GM21528 (cell line): ENCODE data around the gene PCYT2.
A peak's percentile ranks its signal among the peaks of the same experiment; 100 is the strongest.

Experiments used
- ATAC-seq: cut with Tn5 transposase; IDR thresholded peaks from one replicate; pipeline ENCODE4 v1.9.1; 2021; ENCODE audit warnings: mild to moderate bottlenecking, moderate library complexity; ENCODE audit not compliant: unreplicated experiment, low FRiP score

The PCYT2 gene

GRCh38 chr17:81859906-81860755, 51.1 kb downstream of the PCYT2 start, which contains the start of gene P4HB:
Gene P4HB, minus strand, starts transcription at chr17:81860535. Its CDS starts 64 bp downstream, at chr17:81860471.
- peak; percentile 3 for ATAC-seq

- ATAC-seq, result no peak
These were observed 52.0 kb downstream of the PCYT2 start for GRCh38 chr17:81858967-81859905.

- ATAC-seq, result no peak
These were observed 52.8 kb downstream of the PCYT2 start for GRCh38 chr17:81858170-81858966.

GRCh38 chr17:81854974-81855774, 56.0 kb downstream of the PCYT2 start:
- ATAC-seq, result no peak

GRCh38 chr17:81852237-81852636, 59.0 kb downstream of the PCYT2 start:
- no peak for ATAC-seq

GRCh38 chr17:81851423-81851822, 59.8 kb downstream of the PCYT2 start:
- no peak for ATAC-seq
